ENCODE data around the gene CAPS. TPM values are rescaled to one million over a fixed set of nuclear protein-coding genes. Genes with fewer than 3 reads are reported as not detected.

Gene CAPS
- total RNA-seq, 1 donor from 2014 or later: 2.2 TPM

DNA sequence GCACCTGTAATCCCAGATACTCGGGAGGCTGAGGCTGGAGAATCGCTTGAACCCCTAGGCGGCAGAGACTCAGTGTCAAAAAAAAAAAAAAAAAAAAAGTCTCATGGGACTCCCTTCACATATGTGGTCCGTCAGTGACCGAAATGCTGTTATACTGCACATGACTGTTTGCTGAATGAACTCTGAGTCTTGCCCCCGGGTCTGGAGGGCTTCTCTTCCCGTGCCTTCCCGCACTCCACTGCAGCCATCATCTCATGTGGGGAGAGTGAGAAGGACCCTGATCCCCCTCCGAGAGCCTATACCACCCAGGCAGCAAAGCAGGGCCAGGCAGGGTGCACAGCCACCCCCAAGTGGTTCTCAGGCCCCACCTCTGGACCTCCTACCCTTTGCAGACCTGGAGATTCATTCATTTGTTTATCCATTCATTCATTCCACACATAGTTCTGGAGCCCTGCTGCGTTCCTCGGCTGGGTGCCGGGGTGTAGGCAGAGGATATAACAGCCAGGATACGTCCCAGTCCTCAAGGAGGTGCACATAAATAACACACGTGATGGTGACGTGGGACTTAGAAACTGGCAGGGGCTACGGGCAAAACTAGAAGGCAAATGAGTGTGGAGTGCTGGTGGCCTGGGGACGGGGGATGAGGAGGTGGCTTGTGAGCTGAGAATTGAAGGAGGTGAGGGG, 24.6 kb upstream of the CAPS start:
- no peak overlapping the region for H3K27ac ChIP-seq
- no peaks in the 10 kb centered on the region for H3K9me3 ChIP-seq (ENCODE audit: low read depth)
- peaks cover 6% of the 10 kb centered on the region for H4K20me1 ChIP-seq (ENCODE audit: low read depth)
- Mint-ChIP-seq H3K4me3 (peak overlapping the region; percentile 30), H3K36me3 (no peaks in the 10 kb centered on the region), H3K27me3 (ENCODE audit: insufficient read depth, low read depth) (peaks cover 5% of the 10 kb centered on the region), H3K9me3 (no peaks in the 10 kb centered on the region), H3K4me1 (peaks cover 10% of the 10 kb centered on the region), H3K27ac (no peak overlapping the region)
- no peak overlapping the region for H3K9ac ChIP-seq
- H2AFZ ChIP-seq (replicated peaks): no peak overlapping the region
- no peak for DNase-seq (ENCODE audit: low spot score)
- H3K4me3 ChIP-seq: no peak overlapping the region
- no peak overlapping the region for H3K4me2 ChIP-seq
- no peak for TF ChIP-seq CTCF (IDR thresholded peaks at IDR 0.05)
- H3F3A ChIP-seq (ENCODE audit: low read depth): peaks cover 8% of the 10 kb centered on the region
- H3K36me3 ChIP-seq: no peaks in the 10 kb centered on the region
- no peaks in the 10 kb centered on the region for H3K27me3 ChIP-seq
- no peaks in the 10 kb centered on the region for H3K79me2 ChIP-seq (ENCODE audit: low read depth)
- H3K4me1 ChIP-seq: peaks cover 8% of the 10 kb centered on the region

GRCh38 chr19:5890099-5890498, 24.0 kb upstream of the CAPS start:
- Mint-ChIP-seq H3K36me3 (no peaks in the 10 kb centered on the region), H3K27me3 (ENCODE audit: insufficient read depth, low read depth) (peaks cover 5% of the 10 kb centered on the region), H3K4me1 (peaks cover 10% of the 10 kb centered on the region), H3K9me3 (no peaks in the 10 kb centered on the region), H3K4me3 (no peak overlapping the region), H3K27ac (peak overlapping the region; percentile 50)
- Histone ChIP-seq H3K4me1 (peaks cover 8% of the 10 kb centered on the region), H2AFZ (replicated peaks) (no peak overlapping the region), H3K9ac (no peak overlapping the region), H3K27ac (no peak overlapping the region), H3K36me3 (no peaks in the 10 kb centered on the region), H3K27me3 (no peaks in the 10 kb centered on the region), H4K20me1 (ENCODE audit: low read depth) (peaks cover 6% of the 10 kb centered on the region), H3K9me3 (ENCODE audit: low read depth) (no peaks in the 10 kb centered on the region), H3K4me2 (no peak overlapping the region), H3K4me3 (no peak overlapping the region), H3F3A (ENCODE audit: low read depth) (peaks cover 8% of the 10 kb centered on the region), H3K79me2 (ENCODE audit: low read depth) (no peaks in the 10 kb centered on the region)
- DNase-seq (ENCODE audit: low spot score): no peak
- TF ChIP-seq CTCF (IDR thresholded peaks at IDR 0.05) (no peak), EZH2phosphoT487 (IDR thresholded peaks at IDR 0.05) (no peak), EZH2 (IDR thresholded peaks at IDR 0.05) (no peak)

DNA sequence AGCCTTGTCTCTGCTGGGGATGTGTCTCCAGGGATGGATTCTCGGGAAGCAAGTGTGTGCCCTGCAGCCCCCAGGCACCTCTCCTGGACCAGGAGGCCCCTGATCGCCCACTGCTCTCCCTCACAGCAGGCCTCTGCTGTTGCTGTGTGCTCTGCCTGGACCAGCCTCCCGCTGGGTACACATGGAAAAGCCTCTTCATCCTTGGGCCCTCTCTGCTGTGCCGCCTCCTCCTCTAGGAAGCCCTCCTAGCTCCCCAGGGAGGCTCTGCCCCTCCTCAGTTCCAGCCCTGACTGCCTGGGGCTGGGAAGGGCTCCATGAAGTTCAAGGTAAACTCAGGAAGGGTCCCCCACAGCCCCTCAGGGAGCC, 22.5 kb upstream of the CAPS start:
- H3K79me2 ChIP-seq (ENCODE audit: low read depth): no peaks in the 10 kb centered on the region
- H2AFZ ChIP-seq (replicated peaks): no peak overlapping the region
- peaks cover 8% of the 10 kb centered on the region for H3F3A ChIP-seq (ENCODE audit: low read depth)
- Mint-ChIP-seq H3K36me3 (peaks cover 2% of the 10 kb centered on the region), H3K27me3 (ENCODE audit: insufficient read depth, low read depth) (peaks cover 3% of the 10 kb centered on the region), H3K9me3 (no peaks in the 10 kb centered on the region), H3K27ac (no peak overlapping the region), H3K4me1 (peaks cover 6% of the 10 kb centered on the region), H3K4me3 (no peak overlapping the region)
- H3K4me2 ChIP-seq: no peak overlapping the region
- no peaks in the 10 kb centered on the region for H3K36me3 ChIP-seq
- H3K4me1 ChIP-seq: peaks cover 8% of the 10 kb centered on the region
- no peak for DNase-seq (ENCODE audit: low spot score)
- H4K20me1 ChIP-seq (ENCODE audit: low read depth): peaks cover 6% of the 10 kb centered on the region
- no peak overlapping the region for H3K4me3 ChIP-seq
- no peak overlapping the region for H3K9ac ChIP-seq
- TF ChIP-seq EZH2 (IDR thresholded peaks at IDR 0.05): no peak
- TF ChIP-seq CTCF (IDR thresholded peaks at IDR 0.05): no peak
- TF ChIP-seq EZH2phosphoT487 (IDR thresholded peaks at IDR 0.05): no peak
- H3K9me3 ChIP-seq (ENCODE audit: low read depth): no peaks in the 10 kb centered on the region
- no peak overlapping the region for H3K27ac ChIP-seq
- no peaks in the 10 kb centered on the region for H3K27me3 ChIP-seq

Data from neural progenitor cell (in vitro differentiated cells).